GM23338 (cell line): ENCODE results near the gene NLGN1.

Source experiments
- CREB1 ChIP-seq: fragments of 250-450 bp; sonication (Bioruptor Pico); IDR thresholded peaks from 2 replicates; pipeline ENCODE4 v1.5.0; 2020; ENCODE audit warnings: low read depth, mild to moderate bottlenecking, moderate library complexity
- CTCF ChIP-seq, 2 experiments: fragments of 200-600 bp in 1 of 2; sonication (generic) in 1 of 2; conservative IDR thresholded peaks; 2 replicates each; pipeline versions ENCODE4 v1.5.1 to v1.6.1; 2016 to 2017; ENCODE audit warnings: antibody characterized with exemption in 2 of 2, low read depth in 2 of 2, mild to moderate bottlenecking in 2 of 2, moderate library complexity in 1 of 2
- EZH2 ChIP-seq: fragments of 200-600 bp; sonication (generic); IDR thresholded peaks from one replicate; pipeline ENCODE4 v1.8.0; 2017; ENCODE audit warnings: antibody characterized with exemption, mild to moderate bottlenecking, low read depth; ENCODE audit not compliant: unreplicated experiment
- EZH2phosphoT487 ChIP-seq: fragments of 200-600 bp; sonication (generic); IDR thresholded peaks from one replicate; pipeline ENCODE4 v1.8.1; 2018; ENCODE audit warnings: antibody characterized with exemption; ENCODE audit not compliant: unreplicated experiment
- JUNB ChIP-seq: IDR thresholded peaks from one replicate; pipeline ENCODE4 v1.6.1; 2016; ENCODE audit warnings: antibody characterized with exemption; ENCODE audit not compliant: unreplicated experiment
- POLR2AphosphoS5 ChIP-seq: IDR thresholded peaks from 2 replicates; pipeline ENCODE4 v1.6.1; 2016; ENCODE audit warnings: antibody characterized with exemption, low read depth
- REST ChIP-seq: IDR thresholded peaks from one replicate; pipeline ENCODE4 v1.6.1; 2018; ENCODE audit warnings: antibody characterized with exemption; ENCODE audit not compliant: unreplicated experiment
- ZNF114 ChIP-seq: fragments of 250-450 bp; sonication (Bioruptor Pico); IDR thresholded peaks from 2 replicates; pipeline ENCODE4 v1.5.0; 2020; ENCODE audit warnings: mild to moderate bottlenecking, moderate library complexity

GRCh38 chr3:173403376-173403775 is 5.8 kb downstream of the NLGN1 start:
- no peak for TF ChIP-seq CTCF (conservative IDR thresholded peaks at IDR 0.05; ENCODE audit: low read depth in 2 of 2)
- TF ChIP-seq REST, result no peak
- no peak for TF ChIP-seq JUNB
- TF ChIP-seq ZNF114, result no peak
- no peak for TF ChIP-seq EZH2
- TF ChIP-seq CREB1 (CRISPR knock-in tag), result no peak
- TF ChIP-seq POLR2AphosphoS5, result no peak
- TF ChIP-seq EZH2phosphoT487, result no peak
